Hepatic stellate cell (primary cell): ENCODE results near the gene SRD5A1.

ENCODE experiments used
- DNase-seq: peaks from one replicate; pipeline ENCODE4 v3.0.0; 2011; ENCODE audit warnings: low spot score

Gene SRD5A1

GRCh38 chr5:6604946-6605345 lies 28.3 kb upstream of the SRD5A1 start:
- DNase-seq, result no peak

- DNase-seq, result no peak
Measured at GRCh38 chr5:6606884-6607558, 26.2 kb upstream of the SRD5A1 start.

GRCh38 chr5:6607559-6607936 lies 25.7 kb upstream of the SRD5A1 start:
- DNase-seq, result no peak

- DNase-seq, result no peak
Measured at GRCh38 chr5:6608016-6608415, 25.2 kb upstream of the SRD5A1 start.

- no peak for DNase-seq
Measured at GRCh38 chr5:6611334-6612256, 21.6 kb upstream of the SRD5A1 start.

- no peak for DNase-seq
Measured at GRCh38 chr5:6615034-6615815, 18.0 kb upstream of the SRD5A1 start.

- DNase-seq, result no peak
Measured at GRCh38 chr5:6616632-6617031, 16.6 kb upstream of the SRD5A1 start.

- DNase-seq, result no peak
Measured at GRCh38 chr5:6623228-6623627, 10.0 kb upstream of the SRD5A1 start.

GRCh38 chr5:6623941-6624340 lies 9.3 kb upstream of the SRD5A1 start:
- no peak for DNase-seq

GRCh38 chr5:6626508-6626907 lies 6.7 kb upstream of the SRD5A1 start:
- no peak for DNase-seq

GRCh38 chr5:6631441-6631840 lies 1.8 kb upstream of the SRD5A1 start:
- DNase-seq, result no peak

GRCh38 chr5:6632324-6632887 lies 834 bp upstream of the SRD5A1 start:
- peak; percentile 45 for DNase-seq

- peak; percentile 19 for DNase-seq
Measured at GRCh38 chr5:6633469-6634245, 417 bp downstream of the SRD5A1 start.

- DNase-seq, result peak; percentile 30
Measured at GRCh38 chr5:6634306-6634705, 1.1 kb downstream of the SRD5A1 start.

GRCh38 chr5:6634788-6635430 lies 1.7 kb downstream of the SRD5A1 start:
- no peak for DNase-seq

- no peak for DNase-seq
Measured at GRCh38 chr5:6636293-6636692, 3.1 kb downstream of the SRD5A1 start.

- DNase-seq, result no peak
Measured at GRCh38 chr5:6637022-6637421, 3.8 kb downstream of the SRD5A1 start.

GRCh38 chr5:6637590-6637989 lies 4.3 kb downstream of the SRD5A1 start:
- DNase-seq, result no peak

- no peak for DNase-seq
Measured at GRCh38 chr5:6638236-6638635, 5.0 kb downstream of the SRD5A1 start.

- DNase-seq, result no peak
Measured at GRCh38 chr5:6642655-6643054, 9.4 kb downstream of the SRD5A1 start.

- no peak for DNase-seq
Measured at GRCh38 chr5:6644794-6645241, 11.6 kb downstream of the SRD5A1 start.
